Endothelial cell of umbilical vein (primary cell): ENCODE measurements around the gene MRPS27. TPM values are rescaled to one million over a fixed set of nuclear protein-coding genes. Genes with fewer than 3 reads are reported as not detected.

Source experiments
- BruUV-seq: library from RNA; stranded (reverse); fragments of 400-500 nt; replicated peaks from 2 replicates; lab custom pipeline; 2021; lab: Mats Ljungman, UMichigan
- CTCF ChIA-PET: fragments of 300-600, 350-600 bp; sonication (Branson Sonifier 250); formaldehyde crosslinking; loops from one replicate; lab custom pipeline; 2021; ENCODE audit warnings: antibody characterized with exemption, inconsistent platforms; lab: Charles Lee
- POLR2A ChIA-PET: fragments of 300-600, 350-600 bp; sonication (Branson Sonifier 250); formaldehyde crosslinking; loops from one replicate; lab custom pipeline; 2021; ENCODE audit warnings: antibody characterized with exemption, inconsistent platforms; lab: Charles Lee
- DNase-seq: peaks from one replicate; pipeline ENCODE4 v3.0.0-alpha.2; 2011; ENCODE audit warnings: low read depth, low spot score
- FAIRE-seq: peaks from 2 replicates; lab custom pipeline; 2011; peaks lifted over from hg19 to GRCh38; lab: Jason Lieb, UNC
- H2AFZ ChIP-seq: 2 replicates; pipeline ENCODE4 v1.6.0; 2012; ENCODE audit warnings: low read depth, low read length, control low read depth, inconsistent platforms
- H3K27ac ChIP-seq: 2 replicates; pipeline ENCODE4 v1.5.1; 2011; ENCODE audit warnings: low read depth, mild to moderate bottlenecking, control low read depth, low read length, moderate library complexity; ENCODE audit not compliant: insufficient read depth
- H3K27me3 ChIP-seq, 2 experiments: 2 replicates each; pipeline versions ENCODE4 v1.6.0 to v1.6.1; 2011; ENCODE audit warnings: low read length in 2 of 2, mixed read lengths in 1 of 2; ENCODE audit not compliant: control insufficient read depth in 2 of 2, insufficient read depth in 2 of 2
- H3K36me3 ChIP-seq, 2 experiments: 2 replicates in 1 of 2; 3 replicates in 1 of 2; pipeline ENCODE4 v1.5.1; 2011; ENCODE audit warnings: low read length in 2 of 2, mild to moderate bottlenecking in 1 of 2, moderate library complexity in 1 of 2; ENCODE audit not compliant: control insufficient read depth in 2 of 2, insufficient read depth in 2 of 2; ENCODE audit errors: extremely low read depth in 1 of 2
- H3K4me1 ChIP-seq: 3 replicates; pipeline ENCODE4 v1.5.1; 2011; ENCODE audit warnings: mild to moderate bottlenecking, low read length; ENCODE audit not compliant: control insufficient read depth, insufficient read depth; ENCODE audit errors: extremely low read depth
- H3K4me2 ChIP-seq: 2 replicates; pipeline ENCODE4 v1.6.1; 2011; ENCODE audit warnings: low read length, control low read depth, mixed read lengths; ENCODE audit not compliant: insufficient read depth
- H3K4me3 ChIP-seq, 3 experiments: fragments of 200-600 bp in 1 of 3; sonication (generic), shearing (Covaris generic) in 1 of 3; replicated peaks in 1 of 3; 2 replicates each; pipeline ENCODE4 v1.5.1; 2011 to 2016; ENCODE audit warnings: control low read depth in 3 of 3, low read length in 3 of 3, mild to moderate bottlenecking in 2 of 3, inconsistent platforms in 1 of 3, low read depth in 1 of 3, moderate library complexity in 1 of 3; ENCODE audit not compliant: insufficient read depth in 1 of 3
- H3K79me2 ChIP-seq: 2 replicates; pipeline ENCODE4 v1.6.0; 2012; ENCODE audit warnings: low read length, inconsistent platforms; ENCODE audit not compliant: control insufficient read depth, insufficient read depth
- H3K9ac ChIP-seq: replicated peaks from 2 replicates; pipeline ENCODE3; 2011; ENCODE audit warnings: low read length, control low read depth; ENCODE audit not compliant: insufficient read depth; ENCODE audit errors: extremely low read depth
- H3K9me1 ChIP-seq: replicated peaks from 3 replicates; pipeline ENCODE4 v1.6.0; 2011; ENCODE audit warnings: mild to moderate bottlenecking, low read length; ENCODE audit not compliant: control insufficient read depth, insufficient read depth; ENCODE audit errors: extremely low read depth
- H3K9me3 ChIP-seq: replicated peaks from 2 replicates; pipeline ENCODE4 v1.5.1; 2012; ENCODE audit warnings: low read length, inconsistent platforms; ENCODE audit not compliant: control insufficient read depth, insufficient read depth
- H4K20me1 ChIP-seq: replicated peaks from 2 replicates; pipeline ENCODE3; 2011; ENCODE audit warnings: mild to moderate bottlenecking, low read length; ENCODE audit not compliant: control insufficient read depth, insufficient read depth; ENCODE audit errors: extremely low read depth
- EZH2 ChIP-seq: IDR thresholded peaks from 2 replicates; pipeline ENCODE4 v1.6.1; 2012; ENCODE audit warnings: borderline replicate concordance, low read depth, mild to moderate bottlenecking, moderate library complexity, low read length, inconsistent platforms; ENCODE audit not compliant: severe bottlenecking
- FOS ChIP-seq: IDR thresholded peaks from 2 replicates; pipeline ENCODE4 v1.6.1; 2011; ENCODE audit warnings: mild to moderate bottlenecking, low read length, moderate library complexity, borderline replicate concordance; ENCODE audit not compliant: insufficient read depth
- GATA2 ChIP-seq: IDR thresholded peaks from 2 replicates; pipeline ENCODE4 v1.7.0; 2011; ENCODE audit warnings: low read depth, mild to moderate bottlenecking, moderate library complexity, mixed read lengths, low read length; ENCODE audit not compliant: insufficient read length, insufficient read depth
- JUN ChIP-seq: IDR thresholded peaks from 2 replicates; pipeline ENCODE4 v1.6.1; 2011; ENCODE audit warnings: borderline replicate concordance, low read depth; ENCODE audit not compliant: insufficient read length, insufficient read depth
- MYC ChIP-seq: IDR thresholded peaks from one replicate; pipeline ENCODE4 v1.6.1; 2011; ENCODE audit warnings: mild to moderate bottlenecking, low read depth, low read length
- POLR2A ChIP-seq: IDR thresholded peaks from 2 replicates; pipeline ENCODE4 v1.6.1; 2012; ENCODE audit warnings: low read depth, mild to moderate bottlenecking, control low read depth, low read length
- POLR2AphosphoS5 ChIP-seq: IDR thresholded peaks from 2 replicates; pipeline ENCODE4 v1.6.1; 2012; ENCODE audit warnings: low read depth, mild to moderate bottlenecking, control low read depth, low read length, moderate library complexity; ENCODE audit not compliant: insufficient read depth
- dilution Hi-C: fragments of 300-500 bp; cut with MboI; formaldehyde crosslinking; loops from one replicate; pipeline ENCODE4 v1.15.0; 2019; ENCODE audit warnings: low sequenced_read_pairs; ENCODE audit not compliant: extremely low pct_ligation_motif_present
- intact Hi-C: fragments of 100-400 bp; cut with micrococcal nuclease; formaldehyde crosslinking; loops from one replicate; pipeline ENCODE4 v1.10.0; 2022
- polyA plus RNA-seq, 4 experiments: library from polyadenylated mRNA; depleted of rRNA in 3 of 4; stranded (reverse) in 3 of 4; unstranded in 1 of 4; fragments of >200 nt; gene quantifications; 2 replicates each; pipeline versions ENCODE4 v1.2.1 to v1.2.3, GENCODE V29; 2011 to 2012; ENCODE audit warnings: missing spikeins in 1 of 4
- total RNA-seq: library from RNA; stranded (reverse); gene quantifications from 2 replicates; pipeline ENCODE4 v1.2.3, GENCODE V29; 2021
- TF ChIP-seq, protein P1 (sequence below), 2 donors: IDR thresholded peaks; 1 replicate in 1 of 2; 2 replicates in 1 of 2; pipeline ENCODE4 v1.5.1; 2011; ENCODE audit warnings: low read length in 2 of 2, mild to moderate bottlenecking in 2 of 2, moderate library complexity in 2 of 2, control low read depth in 1 of 2, inconsistent platforms in 1 of 2, low read depth in 1 of 2; ENCODE audit not compliant: insufficient read depth in 1 of 2; ENCODE audit errors: extremely low read depth in 1 of 2
- TF ChIP-seq, protein P2 (sequence below): IDR thresholded peaks from 2 replicates; pipeline ENCODE4 v1.6.1; 2011; ENCODE audit not compliant: insufficient read depth, insufficient read length

MRPS27 gene
- total and polyA plus RNA-seq, 2 donors (not counting 3 experiments of a cell fraction or from before 2014, with no cell fraction given): 56.0 to 67.1 TPM

DNA sequence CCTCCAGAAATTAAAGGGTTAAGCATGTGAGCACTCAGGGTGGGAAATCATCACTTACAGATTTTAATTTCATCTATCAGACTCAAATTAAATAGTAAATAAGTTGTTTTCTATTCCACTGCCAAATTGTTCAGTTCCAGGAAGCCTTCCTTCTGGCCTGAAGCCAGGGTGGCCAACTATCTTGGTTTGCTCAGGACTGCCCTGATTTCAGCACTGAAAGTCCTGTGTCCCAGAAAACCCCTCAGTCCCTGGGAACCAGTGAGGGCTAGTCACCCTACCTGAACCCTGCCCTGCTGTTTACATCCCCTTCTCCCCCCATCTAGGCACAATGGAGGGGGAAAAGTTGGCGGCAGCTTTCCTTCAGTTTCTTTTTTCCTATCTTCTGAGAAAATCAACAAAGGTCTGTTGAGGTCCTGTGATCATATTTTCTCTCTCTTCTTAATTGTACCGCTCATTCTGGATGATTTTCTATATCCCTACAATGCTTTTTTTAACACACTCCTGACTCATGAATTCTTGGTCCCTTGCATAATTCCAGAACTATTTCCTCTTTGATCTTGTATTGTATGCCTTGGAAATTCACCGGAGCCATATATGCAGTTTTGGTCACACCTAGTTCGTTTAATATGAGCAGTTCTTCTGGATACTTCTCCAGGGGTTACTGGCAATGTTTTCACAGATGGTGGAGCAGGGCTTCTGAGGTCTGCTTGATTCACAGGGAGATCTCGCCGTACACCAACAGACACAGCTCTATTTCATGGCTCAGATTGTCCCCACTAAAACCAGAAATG lies 109.0 kb downstream of the MRPS27 start:
- dilution Hi-C loops: no loop called here
- TF ChIP-seq GATA2: peak; percentile 68
- TF ChIP-seq JUN: peak; percentile 84
- peak; percentile 31 for TF ChIP-seq POLR2A
- TF ChIP-seq MYC: no peak
- TF ChIP-seq, protein P1, sequence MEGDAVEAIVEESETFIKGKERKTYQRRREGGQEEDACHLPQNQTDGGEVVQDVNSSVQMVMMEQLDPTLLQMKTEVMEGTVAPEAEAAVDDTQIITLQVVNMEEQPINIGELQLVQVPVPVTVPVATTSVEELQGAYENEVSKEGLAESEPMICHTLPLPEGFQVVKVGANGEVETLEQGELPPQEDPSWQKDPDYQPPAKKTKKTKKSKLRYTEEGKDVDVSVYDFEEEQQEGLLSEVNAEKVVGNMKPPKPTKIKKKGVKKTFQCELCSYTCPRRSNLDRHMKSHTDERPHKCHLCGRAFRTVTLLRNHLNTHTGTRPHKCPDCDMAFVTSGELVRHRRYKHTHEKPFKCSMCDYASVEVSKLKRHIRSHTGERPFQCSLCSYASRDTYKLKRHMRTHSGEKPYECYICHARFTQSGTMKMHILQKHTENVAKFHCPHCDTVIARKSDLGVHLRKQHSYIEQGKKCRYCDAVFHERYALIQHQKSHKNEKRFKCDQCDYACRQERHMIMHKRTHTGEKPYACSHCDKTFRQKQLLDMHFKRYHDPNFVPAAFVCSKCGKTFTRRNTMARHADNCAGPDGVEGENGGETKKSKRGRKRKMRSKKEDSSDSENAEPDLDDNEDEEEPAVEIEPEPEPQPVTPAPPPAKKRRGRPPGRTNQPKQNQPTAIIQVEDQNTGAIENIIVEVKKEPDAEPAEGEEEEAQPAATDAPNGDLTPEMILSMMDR (IDR thresholded peaks at IDR 0.05; ENCODE audit: extremely low read depth in 1 of 2, insufficient read depth in 1 of 2, low read depth in 1 of 2, low read length in 2 of 2): no peak
- TF ChIP-seq POLR2AphosphoS5: peak; percentile 58
- no peak for TF ChIP-seq EZH2
- TF ChIP-seq FOS: peak; percentile 58
- TF ChIP-seq, protein P2, sequence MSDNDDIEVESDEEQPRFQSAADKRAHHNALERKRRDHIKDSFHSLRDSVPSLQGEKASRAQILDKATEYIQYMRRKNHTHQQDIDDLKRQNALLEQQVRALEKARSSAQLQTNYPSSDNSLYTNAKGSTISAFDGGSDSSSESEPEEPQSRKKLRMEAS: no peak
- Histone ChIP-seq H3K27ac (peak overlapping the region; percentile 97), H3K79me2 (no peaks in the 10 kb centered on the region), H3K9me1 (no peaks in the 10 kb centered on the region), H3K36me3 (peaks cover 2 to 9% of the 10 kb centered on the region in 2 experiments), H3K4me2 (peak overlapping the region; percentile 91), H3K9me3 (no peaks in the 10 kb centered on the region), H2AFZ (no peak overlapping the region), H3K27me3 (no peaks in the 10 kb centered on the region), H3K4me3 (peak overlapping the region in 1 of 3 experiments; percentile 26), H3K4me1 (peaks cover 38% of the 10 kb centered on the region), H4K20me1 (no peaks in the 10 kb centered on the region), H3K9ac (peak overlapping the region; percentile 84)
- peak; percentile 93 for DNase-seq
- TSS peak; percentile 83 for BruUV-seq
- ChIA-PET POLR2A (interaction anchor here (0.7 kb wide), 1 partner anchor 76 kb away, joined by 6 read pairs; no protein-coding TSS in a partner anchor), CTCF (interaction anchor here (0.6 to 3.9 kb wide), 5 partner anchors 34 to 104 kb away, joined by 3 to 35 read pairs (median 10); no protein-coding TSS in a partner anchor)
- intact Hi-C loops: loop anchor here (1.0 to 2.0 kb wide), 4 partner anchors 23 to 97 kb away; no protein-coding TSS in a partner anchor
- peak; percentile 90 for FAIRE-seq
